ENCODE measurements around the gene CORO2A. TPM values are rescaled to one million over a fixed set of nuclear protein-coding genes. Genes with fewer than 3 reads are reported as not detected.
"Not testable (repeated sequence)": the region's sequence is repeated elsewhere in the genome, so short reads cannot be mapped to it uniquely, and the experiment has no call there.

Gene CORO2A
- total RNA-seq, 1 experiment from 2014 or later, result 9.3 TPM

GRCh38 chr9:98178874-98179850 lies 13.3 kb downstream of the CORO2A start:
- DNase-seq (ENCODE audit: low spot score), result no peak
- in situ Hi-C loops (cut with HindIII; ENCODE audit: low sequenced_read_pairs), result no loop called here

- in situ Hi-C loops (cut with HindIII; ENCODE audit: low sequenced_read_pairs), result no loop called here
- no peak for DNase-seq (ENCODE audit: low spot score)
Measured at GRCh38 chr9:98176391-98177259, 15.8 kb downstream of the CORO2A start.

- DNase-seq (ENCODE audit: low spot score), result no peak
- in situ Hi-C loops (cut with HindIII; ENCODE audit: low sequenced_read_pairs), result no loop called here
Measured at GRCh38 chr9:98175762-98176161, 16.7 kb downstream of the CORO2A start.

- in situ Hi-C loops (cut with HindIII; ENCODE audit: low sequenced_read_pairs), result no loop called here
- DNase-seq (ENCODE audit: low spot score), result no peak
Measured at GRCh38 chr9:98175028-98175569, 17.3 kb downstream of the CORO2A start.

GRCh38 chr9:98174502-98174918 lies 17.9 kb downstream of the CORO2A start:
- DNase-seq (ENCODE audit: low spot score); in situ Hi-C loops (cut with HindIII; ENCODE audit: low sequenced_read_pairs): not testable (repeated sequence)

- in situ Hi-C loops (cut with HindIII; ENCODE audit: low sequenced_read_pairs), result no loop called here
- DNase-seq (ENCODE audit: low spot score), result no peak
Measured at GRCh38 chr9:98173181-98173580, 19.3 kb downstream of the CORO2A start.

GRCh38 chr9:98172604-98173003 lies 19.8 kb downstream of the CORO2A start:
- DNase-seq (ENCODE audit: low spot score), result peak; percentile 50
- in situ Hi-C loops (cut with HindIII; ENCODE audit: low sequenced_read_pairs), result no loop called here

- peak; percentile 73 for DNase-seq (ENCODE audit: low spot score)
- in situ Hi-C loops (cut with HindIII; ENCODE audit: low sequenced_read_pairs), result no loop called here
Measured at GRCh38 chr9:98171176-98171925, 21.1 kb downstream of the CORO2A start.

- peak; percentile 93 for DNase-seq (ENCODE audit: low spot score)
- in situ Hi-C loops (cut with HindIII; ENCODE audit: low sequenced_read_pairs), result no loop called here
Measured at GRCh38 chr9:98168941-98169488, 23.4 kb downstream of the CORO2A start.

GRCh38 chr9:98168153-98168780 lies 24.2 kb downstream of the CORO2A start:
- in situ Hi-C loops (cut with HindIII; ENCODE audit: low sequenced_read_pairs), result no loop called here
- peak; percentile 86 for DNase-seq (ENCODE audit: low spot score)

- DNase-seq (ENCODE audit: low spot score), result no peak
- in situ Hi-C loops (cut with HindIII; ENCODE audit: low sequenced_read_pairs), result no loop called here
Measured at GRCh38 chr9:98164912-98165311, 27.5 kb downstream of the CORO2A start.

GRCh38 chr9:98162613-98163012 lies 29.8 kb downstream of the CORO2A start:
- in situ Hi-C loops (cut with HindIII; ENCODE audit: low sequenced_read_pairs), result no loop called here
- DNase-seq (ENCODE audit: low spot score), result no peak

GRCh38 chr9:98161851-98162250 lies 30.6 kb downstream of the CORO2A start:
- in situ Hi-C loops (cut with HindIII; ENCODE audit: low sequenced_read_pairs), result no loop called here
- DNase-seq (ENCODE audit: low spot score), result no peak

GRCh38 chr9:98159790-98160189 lies 32.6 kb downstream of the CORO2A start:
- DNase-seq (ENCODE audit: low spot score), result no peak
- in situ Hi-C loops (cut with HindIII; ENCODE audit: low sequenced_read_pairs), result no loop called here

GRCh38 chr9:98159301-98159700 lies 33.1 kb downstream of the CORO2A start:
- no peak for DNase-seq (ENCODE audit: low spot score)
- in situ Hi-C loops (cut with HindIII; ENCODE audit: low sequenced_read_pairs), result no loop called here

GRCh38 chr9:98158071-98158831 lies 34.2 kb downstream of the CORO2A start:
- in situ Hi-C loops (cut with HindIII; ENCODE audit: low sequenced_read_pairs), result no loop called here
- no peak for DNase-seq (ENCODE audit: low spot score)

GRCh38 chr9:98157372-98157771 lies 35.1 kb downstream of the CORO2A start:
- no peak for DNase-seq (ENCODE audit: low spot score)
- in situ Hi-C loops (cut with HindIII; ENCODE audit: low sequenced_read_pairs), result no loop called here

- DNase-seq (ENCODE audit: low spot score), result no peak
- in situ Hi-C loops (cut with HindIII; ENCODE audit: low sequenced_read_pairs), result no loop called here
Measured at GRCh38 chr9:98154678-98155077, 37.8 kb downstream of the CORO2A start.

Data from G401 (cell line).